H9 (cell line): ENCODE data around the gene CENPQ. TPM values are rescaled to one million over a fixed set of nuclear protein-coding genes. Genes with fewer than 3 reads are reported as not detected.

Source experiments
- DNase-seq: peaks from one replicate; pipeline ENCODE4 v3.0.0-alpha.2; 2017
- H2AFZ ChIP-seq: one replicate; pipeline ENCODE4 v1.6.1; 2013; ENCODE audit warnings: mild to moderate bottlenecking, low read length, control low read depth, moderate library complexity
- H2AK5ac ChIP-seq: 2 replicates; pipeline ENCODE4 v1.6.1; 2013; ENCODE audit warnings: low read length, control low read depth, mixed read lengths; ENCODE audit not compliant: insufficient read length
- H2BK120ac ChIP-seq: one replicate; pipeline ENCODE4 v1.6.1; 2013; ENCODE audit warnings: low read depth, mild to moderate bottlenecking, low read length, control low read depth, inconsistent platforms; ENCODE audit not compliant: poor library complexity, severe bottlenecking
- H2BK12ac ChIP-seq: 2 replicates; pipeline ENCODE4 v1.6.1; 2013; ENCODE audit warnings: low read length, control low read depth, mixed read lengths, low read depth; ENCODE audit not compliant: insufficient read length
- H2BK15ac ChIP-seq: 2 replicates; pipeline ENCODE4 v1.6.1; 2013; ENCODE audit warnings: low read depth, low read length, control low read depth
- H2BK20ac ChIP-seq: one replicate; pipeline ENCODE4 v1.6.1; 2013; ENCODE audit warnings: low read depth, mild to moderate bottlenecking, low read length, control low read depth, inconsistent platforms; ENCODE audit not compliant: poor library complexity, severe bottlenecking
- H2BK5ac ChIP-seq: 2 replicates; pipeline ENCODE4 v1.6.1; 2013; ENCODE audit warnings: low read length, control low read depth, mixed read lengths; ENCODE audit not compliant: insufficient read length
- H3K14ac ChIP-seq: 2 replicates; pipeline ENCODE4 v1.6.1; 2013; ENCODE audit warnings: low read length, control low read depth; ENCODE audit not compliant: insufficient read depth
- H3K18ac ChIP-seq: 2 replicates; pipeline ENCODE4 v1.6.1; 2013; ENCODE audit warnings: low read depth, mild to moderate bottlenecking, mixed read lengths, low read length, control low read depth; ENCODE audit not compliant: insufficient read length
- H3K23ac ChIP-seq: 2 replicates; pipeline ENCODE4 v1.6.1; 2013; ENCODE audit warnings: low read length, control low read depth, mixed read lengths, low read depth; ENCODE audit not compliant: insufficient read length
- H3K23me2 ChIP-seq: 2 replicates; pipeline ENCODE4 v1.6.1; 2013; ENCODE audit warnings: low read depth, mild to moderate bottlenecking, mixed read lengths, low read length, control low read depth; ENCODE audit not compliant: insufficient read length, poor library complexity, severe bottlenecking
- H3K27ac ChIP-seq: 2 replicates; pipeline ENCODE4 v1.5.1; 2013; ENCODE audit warnings: low read length, control low read depth, mixed read lengths, low read depth; ENCODE audit not compliant: insufficient read length
- H3K27me3 ChIP-seq: 2 replicates; pipeline ENCODE4 v1.6.1; 2013; ENCODE audit warnings: low read length, control low read depth, inconsistent platforms; ENCODE audit not compliant: insufficient read depth
- H3K4ac ChIP-seq: 2 replicates; pipeline ENCODE4 v1.6.1; 2013; ENCODE audit warnings: low read depth, mild to moderate bottlenecking, control low read depth, inconsistent platforms, low read length, moderate library complexity
- H3K4me1 ChIP-seq: 2 replicates; pipeline ENCODE4 v1.6.1; 2013; ENCODE audit warnings: low read length, control low read depth, inconsistent platforms; ENCODE audit not compliant: insufficient read depth
- H3K4me2 ChIP-seq: 2 replicates; pipeline ENCODE4 v1.6.1; 2013; ENCODE audit warnings: low read length, control low read depth, mixed read lengths; ENCODE audit not compliant: insufficient read length, insufficient read depth
- H3K56ac ChIP-seq: 2 replicates; pipeline ENCODE4 v1.6.1; 2013; ENCODE audit warnings: low read depth, mild to moderate bottlenecking, mixed read lengths, low read length, control low read depth; ENCODE audit not compliant: insufficient read length
- H3K79me1 ChIP-seq: 2 replicates; pipeline ENCODE4 v1.6.1; 2013; ENCODE audit warnings: low read depth, mild to moderate bottlenecking, moderate library complexity, low read length, control low read depth, inconsistent platforms; ENCODE audit not compliant: insufficient read depth, poor library complexity, severe bottlenecking
- H3K79me2 ChIP-seq: 2 replicates; pipeline ENCODE4 v1.6.1; 2013; ENCODE audit warnings: low read length, control low read depth, inconsistent platforms; ENCODE audit not compliant: insufficient read depth
- H3K9ac ChIP-seq: 2 replicates; pipeline ENCODE4 v1.6.1; 2013; ENCODE audit warnings: low read length, control low read depth, mixed read lengths; ENCODE audit not compliant: insufficient read length; ENCODE audit errors: extremely low read depth
- H3K9me3 ChIP-seq: one replicate; pipeline ENCODE4 v1.6.1; 2013; ENCODE audit warnings: low read depth, low read length, inconsistent platforms; ENCODE audit not compliant: control insufficient read depth
- H3T11ph ChIP-seq: one replicate; pipeline ENCODE4 v1.6.1; 2013; ENCODE audit warnings: mild to moderate bottlenecking, low read length, control low read depth, inconsistent platforms
- H4K20me1 ChIP-seq: one replicate; pipeline ENCODE4 v1.6.1; 2013; ENCODE audit not compliant: control insufficient read depth, insufficient read length, insufficient read depth
- H4K5ac ChIP-seq: 2 replicates; pipeline ENCODE4 v1.6.1; 2013; ENCODE audit warnings: low read depth, mild to moderate bottlenecking, mixed read lengths, low read length, control low read depth; ENCODE audit not compliant: insufficient read length
- H4K8ac ChIP-seq: replicated peaks from 2 replicates; pipeline ENCODE4 v1.6.1; 2013; ENCODE audit warnings: low read length, control low read depth, mixed read lengths, low read depth; ENCODE audit not compliant: insufficient read length
- H4K91ac ChIP-seq: 2 replicates; pipeline ENCODE4 v1.6.1; 2013; ENCODE audit warnings: low read depth, mild to moderate bottlenecking, moderate library complexity, mixed read lengths, low read length, control low read depth; ENCODE audit not compliant: insufficient read length
- H3K27ac Mint-ChIP-seq, 3 experiments: 2 replicates in 2 of 3; 3 replicates in 1 of 3; pipeline ENCODE4 v1.8.0; 2020 to 2021; ENCODE audit warnings: mixed read lengths in 3 of 3, mild to moderate bottlenecking in 1 of 3, moderate library complexity in 1 of 3
- H3K27me3 Mint-ChIP-seq: 2 replicates; pipeline ENCODE4 v1.8.0; 2021; ENCODE audit warnings: low read depth, mild to moderate bottlenecking, moderate library complexity, mixed read lengths
- H3K36me3 Mint-ChIP-seq, 3 experiments: 2 replicates in 2 of 3; 3 replicates in 1 of 3; pipeline ENCODE4 v1.8.0; 2020 to 2021; ENCODE audit warnings: low read depth in 3 of 3, mixed read lengths in 3 of 3; ENCODE audit not compliant: insufficient read depth in 1 of 3
- H3K4me1 Mint-ChIP-seq, 2 experiments: 2 replicates each; pipeline ENCODE4 v1.8.0; 2020; ENCODE audit warnings: mixed read lengths in 2 of 2
- H3K4me3 Mint-ChIP-seq, 2 experiments: 2 replicates in 1 of 2; 3 replicates in 1 of 2; pipeline ENCODE4 v1.8.0; 2020 to 2021; ENCODE audit warnings: mild to moderate bottlenecking in 2 of 2, mixed read lengths in 2 of 2, moderate library complexity in 1 of 2
- H3K9me3 Mint-ChIP-seq, 2 experiments: 2 replicates in 1 of 2; 3 replicates in 1 of 2; pipeline ENCODE4 v1.8.0; 2020; ENCODE audit warnings: mild to moderate bottlenecking in 2 of 2, mixed read lengths in 2 of 2, moderate library complexity in 1 of 2
- total RNA-seq: library from RNA; stranded (reverse); gene quantifications from 2 replicates; pipeline ENCODE4 v1.2.1, GENCODE V29; 2021
- TF ChIP-seq, protein P1 (sequence below): fragments of 200-600 bp; sonication (generic); conservative IDR thresholded peaks from 3 replicates; pipeline ENCODE4 v1.8.0; 2021; ENCODE audit warnings: antibody characterized with exemption, mild to moderate bottlenecking

CENPQ gene
- total RNA-seq, 1 experiment from 2014 or later: 15.5 TPM

- Histone ChIP-seq H3K79me2 (no peaks in the 10 kb centered on the region), H3K18ac (no peak overlapping the region), H3K4me2 (no peak overlapping the region), H3K56ac (no peak overlapping the region), H2AK5ac (no peak overlapping the region), H4K20me1 (no peaks in the 10 kb centered on the region), H3T11ph (no peak overlapping the region), H3K23ac (no peak overlapping the region), H4K5ac (no peak overlapping the region), H2BK15ac (no peak overlapping the region), H3K27ac (no peak overlapping the region), H3K14ac (no peak overlapping the region), H3K4me1 (no peaks in the 10 kb centered on the region), H3K4ac (no peak overlapping the region), H3K9ac (no peak overlapping the region), H2BK20ac (no peak overlapping the region), H2BK12ac (no peak overlapping the region), H3K79me1 (no peaks in the 10 kb centered on the region), H4K91ac (no peak overlapping the region), H3K27me3 (no peaks in the 10 kb centered on the region), H2BK5ac (no peak overlapping the region), H3K9me3 (no peaks in the 10 kb centered on the region), H4K8ac (no peak overlapping the region), H2AFZ (no peak overlapping the region), H3K23me2 (no peaks in the 10 kb centered on the region), H2BK120ac (no peak overlapping the region)
- no peak overlapping the region for H3K4me3 Mint-ChIP-seq
- H3K27ac Mint-ChIP-seq: no peak overlapping the region
- H3K9me3 Mint-ChIP-seq: 0 out of 5 replicates have a peak, but pooled peaks cover 0 to 5% of the 10 kb centered on the region in 2 experiments
- H3K4me1 Mint-ChIP-seq: peaks cover 7% of the 10 kb centered on the region in 2 experiments
- DNase-seq: no peak
- TF ChIP-seq, protein P1, sequence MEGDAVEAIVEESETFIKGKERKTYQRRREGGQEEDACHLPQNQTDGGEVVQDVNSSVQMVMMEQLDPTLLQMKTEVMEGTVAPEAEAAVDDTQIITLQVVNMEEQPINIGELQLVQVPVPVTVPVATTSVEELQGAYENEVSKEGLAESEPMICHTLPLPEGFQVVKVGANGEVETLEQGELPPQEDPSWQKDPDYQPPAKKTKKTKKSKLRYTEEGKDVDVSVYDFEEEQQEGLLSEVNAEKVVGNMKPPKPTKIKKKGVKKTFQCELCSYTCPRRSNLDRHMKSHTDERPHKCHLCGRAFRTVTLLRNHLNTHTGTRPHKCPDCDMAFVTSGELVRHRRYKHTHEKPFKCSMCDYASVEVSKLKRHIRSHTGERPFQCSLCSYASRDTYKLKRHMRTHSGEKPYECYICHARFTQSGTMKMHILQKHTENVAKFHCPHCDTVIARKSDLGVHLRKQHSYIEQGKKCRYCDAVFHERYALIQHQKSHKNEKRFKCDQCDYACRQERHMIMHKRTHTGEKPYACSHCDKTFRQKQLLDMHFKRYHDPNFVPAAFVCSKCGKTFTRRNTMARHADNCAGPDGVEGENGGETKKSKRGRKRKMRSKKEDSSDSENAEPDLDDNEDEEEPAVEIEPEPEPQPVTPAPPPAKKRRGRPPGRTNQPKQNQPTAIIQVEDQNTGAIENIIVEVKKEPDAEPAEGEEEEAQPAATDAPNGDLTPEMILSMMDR: no peak
- H3K36me3 Mint-ChIP-seq: no peaks in the 10 kb centered on the region
- no peaks in the 10 kb centered on the region for H3K27me3 Mint-ChIP-seq
These were observed 77.4 kb downstream of the CENPQ start for GRCh38 chr6:49540614-49541013.
